Stimulated activated CD8-positive, alpha-beta memory T cell treated with anti-CD3 and anti-CD28 coated beads, Interleukin-7, amount 100 ng/mL, for 1 hour (primary cell): ENCODE data around the gene MOCS1.

Experiments used
- DNase-seq, 2 donors: peaks; one replicate each; pipeline ENCODE4 v3.0.0-alpha.2; 2020; ENCODE audit warnings: low read depth in 2 of 2

MOCS1 gene

DNA sequence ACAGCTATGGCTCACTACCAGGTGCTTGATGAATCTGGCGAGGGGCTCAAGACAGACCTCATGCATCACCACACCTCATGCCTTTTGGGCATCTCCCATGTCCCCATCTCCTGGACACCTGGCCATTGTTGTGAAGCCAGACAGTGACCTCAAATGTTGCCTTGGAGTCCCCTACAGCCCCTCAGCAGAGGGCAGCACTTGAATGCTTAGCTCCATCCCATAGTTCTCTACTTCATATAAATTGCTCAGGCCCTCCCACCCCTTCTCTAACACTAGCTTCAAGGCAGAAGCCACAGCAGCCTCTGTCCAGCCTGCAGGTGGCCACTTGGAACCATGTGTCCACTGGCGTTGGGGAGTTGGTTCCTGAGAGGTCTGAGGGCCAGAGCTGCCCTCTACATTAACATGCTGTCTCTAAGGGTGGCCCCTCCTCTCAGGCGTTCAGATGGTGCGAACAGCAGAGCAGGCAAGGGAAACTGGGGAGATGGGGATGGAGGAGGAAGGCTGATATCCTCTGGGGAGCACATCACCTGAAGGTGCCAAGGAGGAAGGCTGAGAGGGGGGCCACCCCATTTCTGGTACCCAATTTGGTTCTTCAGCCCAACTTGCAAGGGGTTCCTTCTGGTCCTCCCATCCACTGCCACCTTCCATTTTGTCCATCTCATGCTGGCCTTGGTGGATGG, 31.3 kb downstream of the MOCS1 start:
- no peak for DNase-seq

DNA sequence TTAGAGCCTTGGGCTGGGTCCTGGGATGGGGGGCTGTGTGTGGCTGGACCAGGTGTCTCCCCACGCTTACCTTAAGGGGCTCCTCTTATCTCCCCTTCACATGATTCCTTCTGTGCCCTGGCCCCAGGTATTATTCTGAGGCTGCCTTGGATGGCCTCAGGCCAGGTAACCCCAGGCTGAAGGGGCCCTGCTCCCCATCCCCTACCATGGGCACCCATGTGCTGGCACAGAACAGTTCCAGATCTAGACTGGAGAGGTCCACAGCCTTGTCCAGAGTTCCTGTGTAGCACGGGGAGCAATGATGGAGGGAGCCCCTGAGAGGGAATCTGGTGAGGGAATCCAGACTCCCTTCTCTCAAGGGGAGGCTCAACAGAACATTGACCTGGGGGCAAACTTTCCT, 32.1 kb downstream of the MOCS1 start:
- DNase-seq, result no peak

- DNase-seq, result no peak
Observed at GRCh38 chr6:39901670-39902069, 32.6 kb downstream of the MOCS1 start.

DNA sequence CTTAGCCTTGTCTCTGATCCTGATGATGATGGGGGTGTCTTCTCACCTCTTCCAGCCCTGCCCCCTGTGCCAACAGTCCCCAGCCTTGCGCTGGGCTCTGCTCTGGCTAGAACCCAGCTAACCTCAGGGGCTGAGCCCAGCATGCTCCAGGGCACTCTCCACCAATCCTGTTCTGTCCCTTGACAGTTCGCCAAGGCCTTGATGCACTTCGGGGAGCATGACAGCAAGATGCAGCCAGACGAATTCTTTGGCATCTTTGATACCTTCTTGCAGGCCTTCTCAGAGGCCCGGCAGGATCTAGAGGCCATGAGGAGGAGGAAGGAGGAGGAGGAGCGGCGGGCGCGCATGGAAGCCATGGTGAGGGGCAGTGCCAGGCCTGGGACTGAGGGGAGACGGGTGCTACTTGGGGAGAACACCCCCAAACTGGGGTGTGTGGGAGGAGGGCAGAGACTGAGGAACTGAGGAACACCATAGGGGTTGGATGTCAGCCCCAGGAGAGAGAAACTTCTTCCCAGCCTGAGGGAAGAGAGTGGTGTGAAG, 33.1 kb downstream of the MOCS1 start:
- DNase-seq, result no peak

DNA sequence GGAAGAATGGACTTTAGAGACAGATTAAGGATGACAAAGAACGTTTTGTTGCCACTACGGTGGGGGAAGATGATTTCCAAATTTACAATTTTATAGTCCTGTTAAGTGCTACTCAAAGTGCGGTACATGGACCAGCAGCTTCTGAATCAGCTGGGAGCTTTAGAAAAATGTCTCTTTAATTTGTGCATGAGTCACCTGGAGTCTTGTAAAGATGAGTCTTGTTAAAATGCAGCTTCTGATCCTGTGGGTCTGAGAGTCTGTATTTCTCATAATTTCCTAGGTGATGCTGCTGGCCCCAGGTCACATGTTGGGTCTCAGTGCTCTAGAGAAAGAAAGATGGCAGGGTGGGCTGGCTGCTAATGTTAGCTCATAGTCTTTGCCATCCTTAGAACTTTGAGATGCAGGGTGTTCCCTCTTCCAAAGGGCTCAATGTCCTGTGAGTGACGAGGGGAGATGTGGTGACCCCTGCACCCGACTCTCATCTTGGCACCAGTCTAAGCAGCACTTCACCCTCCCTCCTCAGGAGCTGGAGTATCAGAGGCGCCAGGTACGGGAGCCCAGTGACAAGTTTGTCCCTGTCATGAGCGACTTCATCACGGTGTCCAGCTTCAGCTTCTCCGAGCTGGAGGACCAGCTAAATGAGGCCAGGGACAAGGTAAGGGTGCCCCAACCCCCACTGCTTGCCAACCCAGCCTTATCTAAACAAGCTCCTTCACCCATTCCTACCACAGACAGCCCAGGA, 34.5 kb downstream of the MOCS1 start:
- no peak for DNase-seq

DNA sequence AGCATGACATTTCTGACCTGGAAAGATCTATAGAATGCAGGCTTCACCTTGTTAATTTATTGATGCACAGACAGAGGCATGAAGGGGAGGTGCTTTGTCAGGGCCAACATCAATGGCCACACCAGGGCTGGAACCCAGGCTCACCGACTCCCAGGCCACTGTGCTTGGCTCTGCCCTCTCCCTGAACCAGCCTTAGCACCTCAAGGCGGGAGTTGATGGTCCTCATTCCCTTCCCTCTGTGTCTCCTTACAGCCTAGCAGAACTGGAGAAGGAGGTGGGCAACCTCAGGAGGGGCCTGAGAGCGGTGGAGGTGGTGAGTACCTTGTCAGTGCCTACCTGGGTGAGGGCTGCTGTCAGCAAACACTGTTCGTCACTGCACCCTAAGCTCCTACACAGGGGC, 35.6 kb downstream of the MOCS1 start:
- DNase-seq, result no peak

GRCh38 chr6:39897698-39898097, 36.6 kb downstream of the MOCS1 start:
- no peak for DNase-seq

GRCh38 chr6:39896701-39897100, 37.6 kb downstream of the MOCS1 start:
- DNase-seq, result no peak

DNA sequence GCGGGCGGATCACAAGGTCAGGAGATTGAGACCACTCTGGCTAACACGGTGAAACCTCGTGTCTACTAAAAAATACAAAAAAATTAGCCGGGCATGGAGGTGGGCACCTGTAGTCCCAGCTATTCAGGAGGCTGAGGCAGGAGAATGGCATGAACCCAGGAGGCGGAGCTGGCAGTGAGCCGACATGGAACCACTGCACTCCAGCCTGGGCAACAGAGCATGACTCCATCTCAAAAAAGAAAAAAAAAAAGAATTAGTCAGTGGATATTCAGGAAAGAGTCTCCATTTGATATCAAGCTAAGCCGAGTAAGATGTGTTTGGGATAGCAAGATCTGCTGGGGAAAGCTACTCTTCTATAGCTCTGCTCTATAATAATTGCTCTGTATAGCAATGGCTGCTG, 41.0 kb downstream of the MOCS1 start:
- no peak for DNase-seq

DNA sequence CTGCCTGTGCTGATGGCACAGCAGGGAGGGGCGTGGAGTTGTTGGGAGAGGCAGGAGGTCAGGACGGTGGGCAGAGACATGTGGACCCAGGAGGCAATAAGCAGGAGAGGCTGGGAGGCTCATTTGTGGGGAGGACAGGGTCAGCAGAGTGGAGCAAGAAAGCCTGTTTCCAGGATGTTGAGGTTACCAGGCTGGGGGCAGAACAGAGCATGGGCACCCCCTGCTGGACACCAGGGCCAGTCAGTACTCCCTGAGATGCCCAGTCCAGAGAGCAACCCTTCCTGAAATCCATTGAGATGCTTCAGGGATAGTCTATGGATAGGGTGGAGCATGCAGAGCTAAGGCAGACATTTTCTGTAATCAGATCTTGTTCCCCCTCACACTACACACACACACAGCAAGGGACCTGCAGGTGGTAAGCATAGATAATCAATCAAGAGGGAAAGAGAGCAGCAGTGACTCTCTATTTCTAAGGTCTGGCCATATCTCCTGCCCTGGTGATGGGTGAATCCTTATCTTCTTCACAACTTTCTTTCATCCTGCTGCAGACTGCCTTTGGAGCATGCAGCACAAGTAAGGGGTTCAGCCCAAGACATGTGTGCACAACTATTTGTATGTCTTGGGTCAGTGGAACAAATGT, 41.7 kb downstream of the MOCS1 start:
- DNase-seq, result no peak

- no peak for DNase-seq
Observed at GRCh38 chr6:39891976-39892375, 42.3 kb downstream of the MOCS1 start.

DNA sequence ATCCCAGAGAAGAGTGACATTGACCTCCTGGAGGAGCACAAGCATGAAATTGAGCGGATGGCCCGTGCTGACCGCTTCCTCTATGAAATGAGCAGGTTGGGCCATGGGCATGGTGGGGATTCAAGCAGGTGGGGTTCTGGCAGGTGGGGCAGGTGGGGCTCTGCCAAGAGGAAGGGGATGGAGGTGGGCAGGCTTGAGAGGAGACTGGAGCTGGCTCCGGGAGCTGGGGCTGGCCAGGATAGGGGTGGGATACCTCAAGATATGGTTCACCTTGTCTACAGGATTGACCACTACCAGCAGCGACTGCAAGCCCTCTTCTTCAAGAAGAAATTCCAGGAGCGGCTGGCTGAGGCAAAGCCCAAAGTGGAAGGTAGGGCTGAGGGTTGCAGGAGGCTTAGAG, 42.9 kb downstream of the MOCS1 start:
- DNase-seq, result no peak

GRCh38 chr6:39889229-39889628, 45.0 kb downstream of the MOCS1 start:
- no peak for DNase-seq

DNA sequence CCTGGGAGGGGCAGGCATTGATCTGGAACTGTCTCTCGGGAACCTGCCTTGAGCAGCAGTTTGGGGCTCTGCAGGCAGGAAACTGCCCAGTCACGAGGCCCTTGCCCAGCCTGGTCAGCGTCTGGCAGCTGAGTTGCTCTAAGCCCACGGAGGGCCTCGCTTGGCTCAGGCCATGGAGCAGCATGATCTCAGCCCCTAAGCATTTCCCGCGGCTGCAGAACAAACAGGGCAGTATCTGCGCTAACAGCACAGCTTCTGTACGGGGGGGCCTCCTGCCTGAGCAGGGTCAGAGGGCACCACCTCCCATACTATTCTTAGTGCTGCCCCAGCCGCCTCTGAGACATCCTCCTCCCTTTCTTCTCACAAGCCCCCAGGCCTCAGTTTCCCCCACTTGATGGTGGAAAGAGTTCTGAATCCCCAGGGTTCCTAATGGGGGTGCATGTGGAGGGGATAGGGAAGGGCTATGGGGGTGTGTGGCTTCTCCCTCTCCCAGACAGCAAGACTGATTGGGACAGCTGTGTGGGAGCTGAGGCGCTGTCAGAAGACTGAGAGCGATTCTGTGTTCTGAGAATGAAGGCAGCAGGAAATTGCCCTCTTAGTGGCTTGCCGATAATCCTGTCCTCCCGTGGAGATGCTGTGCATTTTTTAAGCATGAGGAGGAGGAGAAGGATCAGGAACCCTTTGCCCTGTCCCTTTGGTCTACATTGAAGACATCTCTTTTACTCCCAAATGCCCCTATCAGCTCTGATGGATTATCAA, 46.4 kb downstream of the MOCS1 start:
- DNase-seq, result no peak

DNA sequence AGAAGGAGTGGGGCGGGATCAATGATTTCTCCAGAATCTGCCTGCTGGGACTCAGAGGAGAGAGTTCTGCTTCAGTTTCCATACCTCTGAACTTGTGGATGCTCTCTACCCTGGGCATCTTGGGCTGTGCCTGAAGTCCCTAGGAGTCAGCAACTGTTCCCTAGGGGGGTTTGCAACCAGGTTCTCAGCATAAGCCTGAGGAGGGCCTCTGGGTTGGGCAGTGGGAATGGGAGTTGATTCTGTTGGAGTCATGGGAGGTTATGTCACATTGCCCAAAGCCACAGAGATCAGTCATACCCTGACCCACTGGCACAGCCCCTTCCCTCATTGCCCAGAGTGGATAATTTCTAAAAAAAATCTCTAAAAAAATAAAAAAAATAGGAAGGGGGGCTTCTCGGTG, 47.4 kb downstream of the MOCS1 start:
- no peak for DNase-seq

GRCh38 chr6:39885691-39886090, 48.6 kb downstream of the MOCS1 start:
- DNase-seq, result no peak

DNA sequence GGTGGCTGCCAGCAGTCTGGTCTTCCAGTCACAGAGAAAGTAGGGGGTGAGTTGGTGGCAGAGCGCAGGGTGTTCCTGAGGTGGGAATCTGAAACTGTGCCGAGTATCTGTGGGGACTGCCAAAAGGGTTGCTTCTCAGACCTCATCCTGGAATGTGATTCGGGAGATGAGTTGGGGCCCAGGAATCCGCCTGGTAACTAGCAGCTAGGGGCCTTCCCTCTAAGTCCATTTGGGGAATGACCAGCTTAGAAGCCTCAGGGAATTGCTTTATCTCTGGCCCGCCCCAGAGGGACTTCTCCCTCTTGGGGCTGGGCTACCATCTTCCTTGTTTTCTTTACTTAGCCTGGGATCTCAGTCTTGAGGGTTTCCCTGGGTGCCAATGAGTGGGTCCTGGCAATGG, 49.6 kb downstream of the MOCS1 start:
- no peak for DNase-seq

GRCh38 chr6:39882531-39882899, 51.7 kb downstream of the MOCS1 start:
- no peak for DNase-seq

DNA sequence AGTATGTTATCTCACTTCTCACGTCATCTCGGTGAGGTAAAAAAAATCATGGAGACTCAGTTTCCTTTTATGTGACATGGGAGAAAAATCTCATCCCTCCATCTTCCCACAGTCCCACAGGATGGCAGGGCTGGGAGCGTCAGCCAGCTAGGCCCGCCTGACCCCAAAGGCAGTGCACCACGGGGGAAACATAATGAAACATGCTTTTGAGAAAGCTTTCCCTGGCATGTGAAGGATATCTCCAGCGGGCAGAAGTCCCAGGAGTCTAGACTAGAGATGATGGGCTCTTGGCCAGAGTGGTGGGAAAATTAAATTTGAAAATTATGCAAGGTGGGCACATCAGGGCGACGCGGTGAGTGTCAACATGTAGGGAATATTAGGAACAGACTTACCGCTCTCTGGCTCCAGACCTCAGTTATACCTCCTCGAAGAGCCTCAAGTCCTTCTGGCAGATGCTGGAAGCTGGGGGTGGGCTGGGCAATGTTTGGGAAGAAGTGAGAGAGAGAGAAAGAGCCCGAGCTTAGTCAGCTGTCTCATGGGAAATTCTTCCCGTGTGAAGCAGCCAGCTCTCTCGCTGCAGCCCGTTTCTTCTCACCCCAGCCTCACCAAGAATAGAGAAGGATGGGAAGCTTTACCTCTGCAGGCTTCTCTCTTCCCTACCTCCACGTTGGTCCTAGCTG, 52.3 kb downstream of the MOCS1 start:
- no peak for DNase-seq

DNA sequence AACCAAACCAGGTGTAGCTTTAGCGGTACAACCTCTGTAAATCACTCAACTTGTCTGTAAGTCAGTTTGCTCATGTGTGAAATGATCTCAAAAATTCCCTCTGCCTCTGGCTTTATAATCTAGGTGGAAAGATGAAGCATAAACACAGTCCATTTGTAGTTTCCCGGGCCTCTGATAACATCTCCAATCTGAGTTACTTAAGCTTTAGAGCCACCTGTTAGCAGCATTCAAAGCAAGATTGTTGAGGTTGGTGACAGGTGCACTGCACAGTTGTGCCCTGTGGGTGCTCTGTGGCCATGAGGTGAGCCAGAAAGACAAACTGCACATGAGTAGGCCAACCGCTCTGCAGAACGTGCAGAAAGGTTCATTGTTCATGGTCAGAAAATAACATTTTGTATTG, 53.7 kb downstream of the MOCS1 start:
- DNase-seq, result no peak

DNA sequence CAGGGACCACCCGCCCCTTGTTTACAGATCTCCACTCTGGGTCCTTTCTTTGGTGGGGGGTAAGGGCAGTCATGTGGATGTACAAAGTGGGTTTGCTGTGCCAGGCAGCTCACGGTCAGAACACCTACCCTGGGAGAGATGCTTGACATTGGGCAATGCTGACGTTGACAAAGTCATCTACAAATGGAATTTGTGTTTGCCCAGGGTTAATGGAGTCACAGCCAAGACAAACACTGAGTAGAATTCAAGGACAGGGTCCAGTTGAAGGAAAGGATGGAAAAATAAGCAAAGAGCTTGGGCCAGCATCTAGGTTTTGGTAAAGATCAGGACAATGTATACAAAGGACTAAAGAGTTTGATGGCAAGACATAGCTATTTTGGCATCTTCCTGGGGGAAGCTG, 54.7 kb downstream of the MOCS1 start:
- no peak for DNase-seq

DNA sequence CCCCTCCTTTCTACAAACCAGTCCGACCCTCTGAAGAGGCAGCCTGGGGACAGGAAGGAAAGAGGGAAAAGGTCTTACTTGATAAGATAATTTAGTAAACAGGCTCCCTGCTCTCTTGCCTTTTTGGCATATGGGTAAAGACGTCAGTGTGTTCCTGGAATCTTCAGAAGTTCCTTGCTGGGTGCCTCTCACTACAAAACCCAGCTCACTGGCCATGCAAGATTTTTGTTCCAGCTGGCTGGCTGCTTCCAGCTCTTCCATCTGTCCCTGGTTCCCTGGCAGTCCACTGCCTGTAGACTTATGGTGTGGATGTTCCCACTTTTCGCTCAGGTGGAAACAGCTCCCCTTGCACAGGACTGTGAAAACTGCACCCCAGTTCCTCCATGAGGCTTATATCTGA, 57.4 kb downstream of the MOCS1 start:
- no peak for DNase-seq
